Astrocyte (in vitro differentiated cells and primary cell): ENCODE results near the gene TMEM233. TPM values are rescaled to one million over a fixed set of nuclear protein-coding genes. Genes with fewer than 3 reads are reported as not detected.

ENCODE experiments used
- DNase-seq: peaks from one replicate; pipeline ENCODE4 v3.0.0-alpha.2; 2010; ENCODE audit warnings: low read depth
- FAIRE-seq: peaks from 2 replicates; lab custom pipeline; 2011; peaks lifted over from hg19 to GRCh38; lab: Jason Lieb, UNC
- H2AFZ ChIP-seq: 2 replicates; pipeline ENCODE4 v1.6.0; 2012; ENCODE audit warnings: low read depth, low read length, inconsistent platforms
- H3K27ac ChIP-seq: 2 replicates; pipeline ENCODE4 v1.5.1; 2011; ENCODE audit warnings: low read depth, low read length, inconsistent platforms
- H3K27me3 ChIP-seq: 2 replicates; pipeline ENCODE4 v1.6.0; 2011; ENCODE audit warnings: low read length, inconsistent platforms; ENCODE audit not compliant: insufficient read depth
- H3K36me3 ChIP-seq: 2 replicates; pipeline ENCODE4 v1.5.1; 2011; ENCODE audit warnings: low read length, inconsistent platforms; ENCODE audit not compliant: insufficient read depth
- H3K4me1 ChIP-seq: 2 replicates; pipeline ENCODE4 v1.5.1; 2011; ENCODE audit warnings: low read length, inconsistent platforms; ENCODE audit not compliant: insufficient read depth
- H3K4me2 ChIP-seq: 2 replicates; pipeline ENCODE4 v1.6.0; 2012; ENCODE audit warnings: low read length, inconsistent platforms
- H3K4me3 ChIP-seq: 2 replicates; pipeline ENCODE4 v1.5.1; 2011; ENCODE audit warnings: low read depth, mild to moderate bottlenecking, low read length, inconsistent platforms; ENCODE audit not compliant: insufficient read depth
- H3K79me2 ChIP-seq: 2 replicates; pipeline ENCODE4 v1.6.0; 2012; ENCODE audit warnings: mild to moderate bottlenecking, low read length, inconsistent platforms; ENCODE audit not compliant: insufficient read depth
- H3K9ac ChIP-seq: 2 replicates; pipeline ENCODE4 v1.6.0; 2012; ENCODE audit warnings: mild to moderate bottlenecking, low read length, inconsistent platforms
- H3K9me3 ChIP-seq: 2 replicates; pipeline ENCODE4 v1.5.1; 2012; ENCODE audit warnings: low read depth, mild to moderate bottlenecking, low read length, inconsistent platforms; ENCODE audit not compliant: insufficient read depth
- H4K20me1 ChIP-seq: 2 replicates; pipeline ENCODE4 v1.6.0; 2012; ENCODE audit warnings: low read length, inconsistent platforms; ENCODE audit not compliant: insufficient read depth
- H3K27ac Mint-ChIP-seq: one replicate; pipeline ENCODE4 v1.8.0; 2021; ENCODE audit warnings: mild to moderate bottlenecking, mixed read lengths; ENCODE audit not compliant: unreplicated experiment
- H3K27me3 Mint-ChIP-seq: one replicate; pipeline ENCODE4 v1.8.0; 2021; ENCODE audit warnings: low read depth, mixed read lengths; ENCODE audit not compliant: unreplicated experiment
- H3K36me3 Mint-ChIP-seq: one replicate; pipeline ENCODE4 v1.8.0; 2021; ENCODE audit warnings: low read depth, mixed read lengths; ENCODE audit not compliant: unreplicated experiment
- H3K4me1 Mint-ChIP-seq: one replicate; pipeline ENCODE4 v1.8.0; 2021; ENCODE audit warnings: low read depth, mixed read lengths; ENCODE audit not compliant: unreplicated experiment
- H3K4me3 Mint-ChIP-seq: one replicate; pipeline ENCODE4 v1.8.0; 2021; ENCODE audit warnings: mild to moderate bottlenecking, moderate library complexity, mixed read lengths; ENCODE audit not compliant: unreplicated experiment
- H3K9me3 Mint-ChIP-seq: one replicate; pipeline ENCODE4 v1.8.0; 2021; ENCODE audit warnings: mild to moderate bottlenecking, mixed read lengths; ENCODE audit not compliant: unreplicated experiment
- CTCF ChIP-seq: IDR thresholded peaks from 2 replicates; pipeline ENCODE4 v1.5.1; 2011; ENCODE audit warnings: low read depth, mild to moderate bottlenecking, inconsistent platforms, low read length, moderate library complexity; ENCODE audit not compliant: insufficient read depth
- EZH2 ChIP-seq: IDR thresholded peaks from 2 replicates; pipeline ENCODE4 v1.6.1; 2012; ENCODE audit warnings: mild to moderate bottlenecking, low read length, inconsistent platforms; ENCODE audit not compliant: insufficient read depth
- total RNA-seq: library from RNA; stranded (reverse); gene quantifications from 2 replicates; pipeline ENCODE4 v1.2.1, GENCODE V29; 2021

Gene TMEM233
- total RNA-seq, 1 donor from 2014 or later = not detected

- Histone ChIP-seq H3K4me3 (no peak overlapping the region), H3K79me2 (no peaks in the 10 kb centered on the region), H3K9me3 (no peaks in the 10 kb centered on the region), H3K27me3 (peaks cover 4% of the 10 kb centered on the region), H3K9ac (no peak overlapping the region), H3K4me2 (no peak overlapping the region), H3K36me3 (no peaks in the 10 kb centered on the region), H2AFZ (no peak overlapping the region), H3K4me1 (no peaks in the 10 kb centered on the region), H3K27ac (no peak overlapping the region), H4K20me1 (no peaks in the 10 kb centered on the region)
- TF ChIP-seq EZH2 = no peak
- TF ChIP-seq CTCF = no peak
- no peak for DNase-seq
- no peaks in the 10 kb centered on the region for H3K36me3 Mint-ChIP-seq
- FAIRE-seq = no peak
- no peaks in the 10 kb centered on the region for H3K9me3 Mint-ChIP-seq
- H3K27me3 Mint-ChIP-seq = peaks cover 73% of the 10 kb centered on the region
- no peak overlapping the region for H3K4me3 Mint-ChIP-seq
- H3K4me1 Mint-ChIP-seq = peaks cover 13% of the 10 kb centered on the region
- no peak overlapping the region for H3K27ac Mint-ChIP-seq
Observed at GRCh38 chr12:119598159-119598558, 4.6 kb downstream of the TMEM233 start.

- H4K20me1 ChIP-seq = no peaks in the 10 kb centered on the region
- no peak for FAIRE-seq
- no peak for TF ChIP-seq EZH2
- no peak for TF ChIP-seq CTCF
- H3K9me3 ChIP-seq = no peaks in the 10 kb centered on the region
- H3K4me1 ChIP-seq = no peaks in the 10 kb centered on the region
- Mint-ChIP-seq H3K4me1 (no peaks in the 10 kb centered on the region), H3K27me3 (peaks cover 52% of the 10 kb centered on the region), H3K9me3 (no peaks in the 10 kb centered on the region), H3K36me3 (no peaks in the 10 kb centered on the region), H3K27ac (no peak overlapping the region), H3K4me3 (no peak overlapping the region)
- no peak overlapping the region for H3K27ac ChIP-seq
- no peak for DNase-seq
- H2AFZ ChIP-seq = no peak overlapping the region
- H3K4me2 ChIP-seq = no peak overlapping the region
- no peaks in the 10 kb centered on the region for H3K36me3 ChIP-seq
- H3K4me3 ChIP-seq = no peak overlapping the region
- H3K27me3 ChIP-seq = no peaks in the 10 kb centered on the region
- no peaks in the 10 kb centered on the region for H3K79me2 ChIP-seq
- no peak overlapping the region for H3K9ac ChIP-seq
Observed at GRCh38 chr12:119601877-119602733, 8.5 kb downstream of the TMEM233 start.

GRCh38 chr12:119602734-119603094 is 9.1 kb downstream of the TMEM233 start:
- no peak for DNase-seq
- Histone ChIP-seq H2AFZ (no peak overlapping the region), H4K20me1 (no peaks in the 10 kb centered on the region), H3K27ac (no peak overlapping the region), H3K4me3 (no peak overlapping the region), H3K36me3 (no peaks in the 10 kb centered on the region), H3K4me2 (no peak overlapping the region), H3K79me2 (no peaks in the 10 kb centered on the region), H3K27me3 (no peaks in the 10 kb centered on the region), H3K4me1 (no peaks in the 10 kb centered on the region), H3K9ac (no peak overlapping the region), H3K9me3 (no peaks in the 10 kb centered on the region)
- Mint-ChIP-seq H3K4me1 (no peaks in the 10 kb centered on the region), H3K27ac (no peak overlapping the region), H3K36me3 (no peaks in the 10 kb centered on the region), H3K27me3 (peaks cover 50% of the 10 kb centered on the region), H3K9me3 (no peaks in the 10 kb centered on the region), H3K4me3 (no peak overlapping the region)
- no peak for TF ChIP-seq CTCF
- no peak for TF ChIP-seq EZH2
- no peak for FAIRE-seq
